Thyroid gland (tissue), 4 donors: ENCODE measurements around the gene CCSER1. TPM values are rescaled to one million over a fixed set of nuclear protein-coding genes. Genes with fewer than 3 reads are reported as not detected.

Experiments
- DNase-seq, 2 donors: peaks; one replicate each; pipeline ENCODE4 v3.0.0-alpha.2; 2019
- H3K27ac ChIP-seq, 3 donors: fragments of 200-600 bp; sonication (generic); 1 replicate in 2 of 3; 2 replicates in 1 of 3; pipeline ENCODE4 v1.5.1; 2016 to 2019; ENCODE audit warnings: mild to moderate bottlenecking in 1 of 3, moderate library complexity in 1 of 3
- H3K27me3 ChIP-seq: fragments of 200-600 bp; sonication (generic); one replicate; pipeline ENCODE4 v1.5.1; 2019
- H3K36me3 ChIP-seq, 2 donors: fragments of 200-600 bp; sonication (generic); one replicate each; pipeline ENCODE4 v1.5.1; 2016 to 2019
- H3K4me1 ChIP-seq, 2 donors: fragments of 200-600 bp; sonication (generic); one replicate each; pipeline ENCODE4 v1.5.1; 2017 to 2019
- H3K4me3 ChIP-seq, 3 donors: fragments of 200-600 bp; sonication (generic); replicated peaks in 1 of 3; 1 replicate in 2 of 3; 2 replicates in 1 of 3; pipeline ENCODE4 v1.5.1; 2016; ENCODE audit warnings: mild to moderate bottlenecking in 1 of 3
- H3K9me3 ChIP-seq: fragments of 200-600 bp; sonication (generic); one replicate; pipeline ENCODE4 v1.5.1; 2017
- POLR2A ChIP-seq, 2 donors: fragments of 450-650 bp; IDR thresholded peaks; one replicate each; pipeline ENCODE4 v1.6.1; 2017; ENCODE audit warnings: antibody characterized with exemption in 2 of 2, mild to moderate bottlenecking in 2 of 2, moderate library complexity in 1 of 2
- WGBS, 2 donors: methylation state at CpG; one replicate each; pipeline ENCODE4 v1.1.5; 2017; 5-methylcytosine and 5-hydroxymethylcytosine counted together
- intact Hi-C: fragments of 100-400 bp; cut with DNase I; formaldehyde crosslinking; loops from one replicate; pipeline ENCODE4 v1.15.1; 2023
- total RNA-seq, 4 donors: library from RNA; depleted of rRNA; stranded (reverse); fragments of >200 nt; gene quantifications; one replicate each; pipeline ENCODE4 v1.2.3, GENCODE V29; 2016
- TF ChIP-seq, protein P1 (sequence below), 6 experiments: fragments of 200-600 bp in 3 of 6; fragments of 450-650 bp in 3 of 6; sonication (generic) in 3 of 6; IDR thresholded peaks; one replicate each; pipeline ENCODE4 v1.5.1; 2016 to 2019; ENCODE audit warnings: antibody characterized with exemption in 6 of 6, mild to moderate bottlenecking in 2 of 6, inconsistent platforms in 1 of 6, moderate library complexity in 1 of 6

The CCSER1 gene
- total RNA-seq, 4 donors from 2014 or later, result 37.7 to 52.3 (median 43.3) TPM

- TF ChIP-seq, protein P1, sequence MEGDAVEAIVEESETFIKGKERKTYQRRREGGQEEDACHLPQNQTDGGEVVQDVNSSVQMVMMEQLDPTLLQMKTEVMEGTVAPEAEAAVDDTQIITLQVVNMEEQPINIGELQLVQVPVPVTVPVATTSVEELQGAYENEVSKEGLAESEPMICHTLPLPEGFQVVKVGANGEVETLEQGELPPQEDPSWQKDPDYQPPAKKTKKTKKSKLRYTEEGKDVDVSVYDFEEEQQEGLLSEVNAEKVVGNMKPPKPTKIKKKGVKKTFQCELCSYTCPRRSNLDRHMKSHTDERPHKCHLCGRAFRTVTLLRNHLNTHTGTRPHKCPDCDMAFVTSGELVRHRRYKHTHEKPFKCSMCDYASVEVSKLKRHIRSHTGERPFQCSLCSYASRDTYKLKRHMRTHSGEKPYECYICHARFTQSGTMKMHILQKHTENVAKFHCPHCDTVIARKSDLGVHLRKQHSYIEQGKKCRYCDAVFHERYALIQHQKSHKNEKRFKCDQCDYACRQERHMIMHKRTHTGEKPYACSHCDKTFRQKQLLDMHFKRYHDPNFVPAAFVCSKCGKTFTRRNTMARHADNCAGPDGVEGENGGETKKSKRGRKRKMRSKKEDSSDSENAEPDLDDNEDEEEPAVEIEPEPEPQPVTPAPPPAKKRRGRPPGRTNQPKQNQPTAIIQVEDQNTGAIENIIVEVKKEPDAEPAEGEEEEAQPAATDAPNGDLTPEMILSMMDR (IDR thresholded peaks at IDR 0.05), result no peak
- no peak for TF ChIP-seq POLR2A (IDR thresholded peaks at IDR 0.05)
- no peaks in the 10 kb centered on the region for H3K36me3 ChIP-seq
- WGBS, 2 donors, result 85 to 90% methylated on average over 1 of the region's 1 CpG
- intact Hi-C loops, result no loop called here
- DNase-seq, result no peak
- no peaks in the 10 kb centered on the region for H3K9me3 ChIP-seq
- no peak overlapping the region for H3K27ac ChIP-seq
- no peaks in the 10 kb centered on the region for H3K4me1 ChIP-seq
- no peaks in the 10 kb centered on the region for H3K27me3 ChIP-seq
- H3K4me3 ChIP-seq, result no peak overlapping the region
Observed at GRCh38 chr4:90580326-90580725, 453.1 kb downstream of the CCSER1 start.

- Histone ChIP-seq H3K4me3 (no peak overlapping the region), H3K27ac (no peak overlapping the region), H3K9me3 (no peaks in the 10 kb centered on the region), H3K27me3 (no peaks in the 10 kb centered on the region), H3K4me1 (no peaks in the 10 kb centered on the region), H3K36me3 (no peaks in the 10 kb centered on the region)
- 70 to 77% methylated on average over 2 of the region's 2 CpGs for WGBS, 2 donors
- DNase-seq, result no peak
- intact Hi-C loops, result no loop called here
- TF ChIP-seq, protein P1 (IDR thresholded peaks at IDR 0.05), result no peak
- TF ChIP-seq POLR2A (IDR thresholded peaks at IDR 0.05), result no peak
Observed at GRCh38 chr4:90582087-90582486, 454.9 kb downstream of the CCSER1 start.

GRCh38 chr4:90584051-90584450 lies 456.9 kb downstream of the CCSER1 start:
- intact Hi-C loops, result no loop called here
- H3K27me3 ChIP-seq, result no peaks in the 10 kb centered on the region
- 78 to 80% methylated on average over 2 of the region's 2 CpGs for WGBS, 2 donors
- no peaks in the 10 kb centered on the region for H3K36me3 ChIP-seq
- H3K4me1 ChIP-seq, result no peaks in the 10 kb centered on the region
- TF ChIP-seq POLR2A (IDR thresholded peaks at IDR 0.05), result no peak
- TF ChIP-seq, protein P1 (IDR thresholded peaks at IDR 0.05), result no peak
- H3K27ac ChIP-seq, result no peak overlapping the region
- no peak for DNase-seq
- no peak overlapping the region for H3K4me3 ChIP-seq
- H3K9me3 ChIP-seq, result no peaks in the 10 kb centered on the region

DNA sequence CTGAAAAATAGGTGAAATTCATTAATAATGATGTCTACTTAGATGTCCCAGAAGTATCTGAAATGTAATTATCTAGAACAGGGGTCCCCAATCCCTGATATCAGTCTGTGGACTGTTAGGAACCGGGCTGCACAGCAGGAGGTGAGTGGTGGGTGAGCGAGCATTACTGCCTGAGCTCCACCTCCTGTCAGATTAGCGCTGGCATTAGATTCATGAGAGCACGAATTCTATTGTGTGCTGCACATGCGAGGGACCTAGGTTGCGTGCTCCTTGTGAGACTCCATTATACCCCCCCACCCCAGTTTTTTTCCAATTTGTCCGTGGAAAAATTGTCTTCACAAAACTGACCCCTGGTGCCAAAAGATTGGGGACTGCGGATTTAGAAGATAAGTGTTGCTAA lies 458.8 kb downstream of the CCSER1 start:
- Histone ChIP-seq H3K27me3 (no peaks in the 10 kb centered on the region), H3K4me1 (no peaks in the 10 kb centered on the region), H3K4me3 (no peak overlapping the region), H3K36me3 (no peaks in the 10 kb centered on the region), H3K9me3 (no peaks in the 10 kb centered on the region), H3K27ac (no peak overlapping the region)
- 92% methylated on average over 8 of the region's 8 CpGs for WGBS, 2 donors
- DNase-seq, result no peak
- no peak for TF ChIP-seq POLR2A (IDR thresholded peaks at IDR 0.05)
- TF ChIP-seq, protein P1 (IDR thresholded peaks at IDR 0.05), result no peak
- intact Hi-C loops, result no loop called here

GRCh38 chr4:90586799-90587198 lies 459.6 kb downstream of the CCSER1 start:
- Histone ChIP-seq H3K27me3 (no peaks in the 10 kb centered on the region), H3K27ac (no peak overlapping the region), H3K9me3 (no peaks in the 10 kb centered on the region), H3K4me3 (no peak overlapping the region), H3K4me1 (no peaks in the 10 kb centered on the region), H3K36me3 (no peaks in the 10 kb centered on the region)
- TF ChIP-seq, protein P1 (IDR thresholded peaks at IDR 0.05), result no peak
- no peak for TF ChIP-seq POLR2A (IDR thresholded peaks at IDR 0.05)
- intact Hi-C loops, result no loop called here
- no peak for DNase-seq
- WGBS, 2 donors, result 88 to 95% methylated on average over 6 of the region's 6 CpGs
